ENCODE data around the gene PPM1F. TPM values are rescaled to one million over a fixed set of nuclear protein-coding genes. Genes with fewer than 3 reads are reported as not detected.

PPM1F gene
- total and polyA plus RNA-seq, 4 donors: 1.8 to 15.5 (median 8.9) TPM

DNA sequence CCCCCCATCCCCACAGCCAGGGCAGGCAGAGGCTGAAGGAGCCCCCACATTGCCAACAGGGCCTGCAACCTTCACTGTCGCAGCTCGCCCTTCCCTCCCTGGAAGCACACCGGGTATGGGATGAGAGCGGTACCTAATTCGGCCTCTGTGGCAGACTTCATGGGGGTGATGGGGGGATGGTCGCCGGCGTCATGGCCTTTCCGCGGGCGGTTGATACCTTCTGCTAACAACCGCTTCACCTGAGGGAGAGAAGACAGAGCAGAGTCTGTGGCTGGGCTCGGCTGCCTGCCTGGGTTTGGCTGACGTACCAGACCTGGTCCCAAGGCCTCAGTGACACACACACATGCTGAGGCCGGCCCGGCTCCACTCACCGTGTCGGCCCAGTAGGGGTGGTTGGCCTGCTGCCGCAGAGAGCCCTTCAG, 11.2 kb upstream of the PPM1F start (continued):
- no peak for TF ChIP-seq RXRA (IDR thresholded peaks at IDR 0.05)
- TF ChIP-seq YY1 (IDR thresholded peaks at IDR 0.05): no peak
- TF ChIP-seq HNF4A (conservative IDR thresholded peaks at IDR 0.05): no peak
- no peak for TF ChIP-seq GABPA (IDR thresholded peaks at IDR 0.05 in 1 of 2, conservative IDR thresholded peaks at IDR 0.05 in 1 of 2)
- TF ChIP-seq, protein P1, sequence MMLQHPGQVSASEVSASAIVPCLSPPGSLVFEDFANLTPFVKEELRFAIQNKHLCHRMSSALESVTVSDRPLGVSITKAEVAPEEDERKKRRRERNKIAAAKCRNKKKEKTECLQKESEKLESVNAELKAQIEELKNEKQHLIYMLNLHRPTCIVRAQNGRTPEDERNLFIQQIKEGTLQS (IDR thresholded peaks at IDR 0.05): no peak
- TF ChIP-seq FOXA1 (IDR thresholded peaks at IDR 0.05): no peak

DNA sequence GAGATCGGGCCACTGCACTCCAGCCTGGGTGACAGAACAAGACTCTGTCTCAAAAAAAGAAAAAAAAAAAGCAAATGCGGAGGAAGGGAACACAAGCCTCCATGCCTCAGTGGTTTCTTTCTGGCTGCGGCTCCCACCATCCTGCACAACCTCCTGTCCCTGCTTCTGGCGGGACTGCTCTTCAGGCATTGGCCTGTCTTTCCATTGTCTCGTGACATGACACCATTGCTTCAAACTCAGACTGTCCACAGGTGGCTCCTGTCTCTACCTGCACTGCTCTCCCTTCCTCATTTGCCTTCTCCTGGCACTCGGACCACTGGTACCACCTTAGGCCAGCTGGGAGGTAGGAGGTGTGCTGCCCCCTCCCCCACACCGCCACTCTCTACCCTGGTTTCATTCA, 10.6 kb upstream of the PPM1F start:
- no peak overlapping the region for H3K9ac ChIP-seq (ENCODE audit: low read depth in 1 of 2, low read length in 2 of 2)
- H3K27ac ChIP-seq (ENCODE audit: low read depth in 1 of 2, low read length in 2 of 2): no peak overlapping the region
- no peak for DNase-seq (ENCODE audit: low spot score)
- no peak overlapping the region for H3K4me3 ChIP-seq (ENCODE audit: low read depth in 1 of 3, low read length in 3 of 3)
- H3K4me1 ChIP-seq (ENCODE audit: control insufficient read depth in 4 of 4, insufficient read depth in 4 of 4, low read length in 3 of 4): peaks cover 0 to 4% (median 0%) of the 10 kb centered on the region in 4 donors
- WGBS: 95% methylated on average over 7 of the region's 7 CpGs
- no peaks in the 10 kb centered on the region for H3K9me3 ChIP-seq (ENCODE audit: control insufficient read depth in 4 of 4, low read length in 3 of 4)
- TF ChIP-seq RXRA (IDR thresholded peaks at IDR 0.05) (no peak), TAF1 (conservative IDR thresholded peaks at IDR 0.05) (no peak), HNF4A (conservative IDR thresholded peaks at IDR 0.05) (no peak), GABPA (IDR thresholded peaks at IDR 0.05 in 1 of 2, conservative IDR thresholded peaks at IDR 0.05 in 1 of 2) (no peak), YY1 (IDR thresholded peaks at IDR 0.05) (no peak), HNF4G (IDR thresholded peaks at IDR 0.05) (no peak), JUND (IDR thresholded peaks at IDR 0.05) (no peak)
- TF ChIP-seq, protein P2, sequence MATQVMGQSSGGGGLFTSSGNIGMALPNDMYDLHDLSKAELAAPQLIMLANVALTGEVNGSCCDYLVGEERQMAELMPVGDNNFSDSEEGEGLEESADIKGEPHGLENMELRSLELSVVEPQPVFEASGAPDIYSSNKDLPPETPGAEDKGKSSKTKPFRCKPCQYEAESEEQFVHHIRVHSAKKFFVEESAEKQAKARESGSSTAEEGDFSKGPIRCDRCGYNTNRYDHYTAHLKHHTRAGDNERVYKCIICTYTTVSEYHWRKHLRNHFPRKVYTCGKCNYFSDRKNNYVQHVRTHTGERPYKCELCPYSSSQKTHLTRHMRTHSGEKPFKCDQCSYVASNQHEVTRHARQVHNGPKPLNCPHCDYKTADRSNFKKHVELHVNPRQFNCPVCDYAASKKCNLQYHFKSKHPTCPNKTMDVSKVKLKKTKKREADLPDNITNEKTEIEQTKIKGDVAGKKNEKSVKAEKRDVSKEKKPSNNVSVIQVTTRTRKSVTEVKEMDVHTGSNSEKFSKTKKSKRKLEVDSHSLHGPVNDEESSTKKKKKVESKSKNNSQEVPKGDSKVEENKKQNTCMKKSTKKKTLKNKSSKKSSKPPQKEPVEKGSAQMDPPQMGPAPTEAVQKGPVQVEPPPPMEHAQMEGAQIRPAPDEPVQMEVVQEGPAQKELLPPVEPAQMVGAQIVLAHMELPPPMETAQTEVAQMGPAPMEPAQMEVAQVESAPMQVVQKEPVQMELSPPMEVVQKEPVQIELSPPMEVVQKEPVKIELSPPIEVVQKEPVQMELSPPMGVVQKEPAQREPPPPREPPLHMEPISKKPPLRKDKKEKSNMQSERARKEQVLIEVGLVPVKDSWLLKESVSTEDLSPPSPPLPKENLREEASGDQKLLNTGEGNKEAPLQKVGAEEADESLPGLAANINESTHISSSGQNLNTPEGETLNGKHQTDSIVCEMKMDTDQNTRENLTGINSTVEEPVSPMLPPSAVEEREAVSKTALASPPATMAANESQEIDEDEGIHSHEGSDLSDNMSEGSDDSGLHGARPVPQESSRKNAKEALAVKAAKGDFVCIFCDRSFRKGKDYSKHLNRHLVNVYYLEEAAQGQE (IDR thresholded peaks at IDR 0.05): no peak
- TF ChIP-seq, protein P3, sequence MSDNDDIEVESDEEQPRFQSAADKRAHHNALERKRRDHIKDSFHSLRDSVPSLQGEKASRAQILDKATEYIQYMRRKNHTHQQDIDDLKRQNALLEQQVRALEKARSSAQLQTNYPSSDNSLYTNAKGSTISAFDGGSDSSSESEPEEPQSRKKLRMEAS (IDR thresholded peaks at IDR 0.05): no peak
- TF ChIP-seq, protein P1 (IDR thresholded peaks at IDR 0.05): no peak
- H3K27me3 ChIP-seq (ENCODE audit: control insufficient read depth in 4 of 4, insufficient read depth in 4 of 4, low read length in 3 of 4): no peaks in the 10 kb centered on the region
- peaks cover 14 to 85% (median 64%) of the 10 kb centered on the region in 4 donors for H3K36me3 ChIP-seq (ENCODE audit: control insufficient read depth in 4 of 4, insufficient read depth in 3 of 4, low read depth in 1 of 4, low read length in 3 of 4)

DNA sequence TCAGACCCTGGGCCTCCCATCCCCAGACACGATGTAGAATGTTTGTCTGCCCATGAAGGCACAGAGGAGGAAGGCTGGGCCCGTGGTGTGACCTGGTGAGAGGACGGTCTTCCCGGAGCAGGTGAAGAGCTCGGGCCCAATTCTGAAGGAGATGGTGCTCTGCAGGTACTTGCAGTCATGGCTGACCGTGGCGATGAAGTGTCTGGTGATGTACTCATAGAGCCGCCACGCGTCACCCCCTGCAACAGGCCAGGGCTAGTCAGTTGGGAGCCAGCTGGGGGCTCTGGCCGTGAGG, 10.0 kb upstream of the PPM1F start:
- Histone ChIP-seq H3K9me3 (ENCODE audit: control insufficient read depth in 4 of 4, low read length in 3 of 4) (no peaks in the 10 kb centered on the region), H3K27me3 (ENCODE audit: control insufficient read depth in 4 of 4, insufficient read depth in 4 of 4, low read length in 3 of 4) (no peaks in the 10 kb centered on the region), H3K27ac (ENCODE audit: low read depth in 1 of 2, low read length in 2 of 2) (no peak overlapping the region), H3K9ac (ENCODE audit: low read depth in 1 of 2, low read length in 2 of 2) (no peak overlapping the region), H3K36me3 (ENCODE audit: control insufficient read depth in 4 of 4, insufficient read depth in 3 of 4, low read depth in 1 of 4, low read length in 3 of 4) (peaks cover 12 to 80% (median 58%) of the 10 kb centered on the region in 4 donors), H3K4me1 (ENCODE audit: control insufficient read depth in 4 of 4, insufficient read depth in 4 of 4, low read length in 3 of 4) (peaks cover 0 to 4% (median 0%) of the 10 kb centered on the region in 4 donors), H3K4me3 (ENCODE audit: low read depth in 1 of 3, low read length in 3 of 3) (no peak overlapping the region)
- no peak for DNase-seq (ENCODE audit: low spot score)
- 94% methylated on average over 11 of the region's 11 CpGs for WGBS
- TF ChIP-seq TAF1 (conservative IDR thresholded peaks at IDR 0.05) (no peak), EGR1 (IDR thresholded peaks at IDR 0.05; ENCODE audit: low read depth in 2 of 2) (no peak), HNF4A (conservative IDR thresholded peaks at IDR 0.05) (no peak), GABPA (IDR thresholded peaks at IDR 0.05 in 1 of 2, conservative IDR thresholded peaks at IDR 0.05 in 1 of 2) (no peak), YY1 (IDR thresholded peaks at IDR 0.05) (no peak), RXRA (IDR thresholded peaks at IDR 0.05) (no peak), SP1 (IDR thresholded peaks at IDR 0.05) (no peak), FOXA2 (IDR thresholded peaks at IDR 0.05) (no peak), RAD21 (IDR thresholded peaks at IDR 0.05) (no peak), NR2F2 (IDR thresholded peaks at IDR 0.05) (no peak), FOXA1 (IDR thresholded peaks at IDR 0.05) (no peak)
- TF ChIP-seq, protein P4, sequence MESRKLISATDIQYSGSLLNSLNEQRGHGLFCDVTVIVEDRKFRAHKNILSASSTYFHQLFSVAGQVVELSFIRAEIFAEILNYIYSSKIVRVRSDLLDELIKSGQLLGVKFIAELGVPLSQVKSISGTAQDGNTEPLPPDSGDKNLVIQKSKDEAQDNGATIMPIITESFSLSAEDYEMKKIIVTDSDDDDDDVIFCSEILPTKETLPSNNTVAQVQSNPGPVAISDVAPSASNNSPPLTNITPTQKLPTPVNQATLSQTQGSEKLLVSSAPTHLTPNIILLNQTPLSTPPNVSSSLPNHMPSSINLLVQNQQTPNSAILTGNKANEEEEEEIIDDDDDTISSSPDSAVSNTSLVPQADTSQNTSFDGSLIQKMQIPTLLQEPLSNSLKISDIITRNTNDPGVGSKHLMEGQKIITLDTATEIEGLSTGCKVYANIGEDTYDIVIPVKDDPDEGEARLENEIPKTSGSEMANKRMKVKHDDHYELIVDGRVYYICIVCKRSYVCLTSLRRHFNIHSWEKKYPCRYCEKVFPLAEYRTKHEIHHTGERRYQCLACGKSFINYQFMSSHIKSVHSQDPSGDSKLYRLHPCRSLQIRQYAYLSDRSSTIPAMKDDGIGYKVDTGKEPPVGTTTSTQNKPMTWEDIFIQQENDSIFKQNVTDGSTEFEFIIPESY (IDR thresholded peaks at IDR 0.05): no peak
- TF ChIP-seq, protein P5, sequence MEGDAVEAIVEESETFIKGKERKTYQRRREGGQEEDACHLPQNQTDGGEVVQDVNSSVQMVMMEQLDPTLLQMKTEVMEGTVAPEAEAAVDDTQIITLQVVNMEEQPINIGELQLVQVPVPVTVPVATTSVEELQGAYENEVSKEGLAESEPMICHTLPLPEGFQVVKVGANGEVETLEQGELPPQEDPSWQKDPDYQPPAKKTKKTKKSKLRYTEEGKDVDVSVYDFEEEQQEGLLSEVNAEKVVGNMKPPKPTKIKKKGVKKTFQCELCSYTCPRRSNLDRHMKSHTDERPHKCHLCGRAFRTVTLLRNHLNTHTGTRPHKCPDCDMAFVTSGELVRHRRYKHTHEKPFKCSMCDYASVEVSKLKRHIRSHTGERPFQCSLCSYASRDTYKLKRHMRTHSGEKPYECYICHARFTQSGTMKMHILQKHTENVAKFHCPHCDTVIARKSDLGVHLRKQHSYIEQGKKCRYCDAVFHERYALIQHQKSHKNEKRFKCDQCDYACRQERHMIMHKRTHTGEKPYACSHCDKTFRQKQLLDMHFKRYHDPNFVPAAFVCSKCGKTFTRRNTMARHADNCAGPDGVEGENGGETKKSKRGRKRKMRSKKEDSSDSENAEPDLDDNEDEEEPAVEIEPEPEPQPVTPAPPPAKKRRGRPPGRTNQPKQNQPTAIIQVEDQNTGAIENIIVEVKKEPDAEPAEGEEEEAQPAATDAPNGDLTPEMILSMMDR (IDR thresholded peaks at IDR 0.05; ENCODE audit: low read depth, low read length, missing input control): no peak
- TF ChIP-seq, protein P2 (IDR thresholded peaks at IDR 0.05): no peak
- TF ChIP-seq, protein P1 (IDR thresholded peaks at IDR 0.05): no peak

Data from liver (tissue), 9 donors.